ENCODE results near the gene PAK4.

GRCh38 chr19:39194832-39195542 lies 69.4 kb downstream of the PAK4 start:
- TF ChIP-seq POLR2A (IDR thresholded peaks at IDR 0.05; ENCODE audit: low read length), result no peak
- no peak for TF ChIP-seq GATA1 (IDR thresholded peaks at IDR 0.05; ENCODE audit: low read depth, low read length)
